Astrocyte (in vitro differentiated cells and primary cell): ENCODE results near the gene PARN.

ENCODE experiments used
- EZH2 ChIP-seq: IDR thresholded peaks from 2 replicates; pipeline ENCODE4 v1.6.1; 2012; ENCODE audit warnings: mild to moderate bottlenecking, low read length, inconsistent platforms; ENCODE audit not compliant: insufficient read depth
- TF ChIP-seq, protein P1 (sequence below): IDR thresholded peaks from 2 replicates; pipeline ENCODE4 v1.5.1; 2011; ENCODE audit warnings: low read depth, mild to moderate bottlenecking, inconsistent platforms, low read length, moderate library complexity; ENCODE audit not compliant: insufficient read depth

DNA sequence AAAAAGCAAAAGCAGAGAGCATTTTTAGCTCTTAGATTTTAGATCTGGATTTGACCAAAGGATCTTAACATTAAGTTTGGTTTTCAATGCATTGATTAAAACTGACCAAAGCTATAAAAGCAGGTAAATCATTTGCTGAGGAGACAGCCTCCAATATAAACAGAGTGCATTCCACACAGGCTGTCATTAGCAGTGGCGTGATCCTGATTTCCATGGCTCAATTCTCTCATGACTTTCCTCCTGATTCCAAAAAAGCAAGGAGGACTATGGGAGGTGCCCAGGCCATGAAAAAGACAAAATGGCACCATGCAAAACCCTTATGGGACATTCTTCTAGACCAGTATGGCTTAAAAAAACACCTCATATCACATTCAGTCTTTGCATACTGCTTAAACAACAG, 53.5 kb downstream of the PARN start:
- TF ChIP-seq, protein P1, sequence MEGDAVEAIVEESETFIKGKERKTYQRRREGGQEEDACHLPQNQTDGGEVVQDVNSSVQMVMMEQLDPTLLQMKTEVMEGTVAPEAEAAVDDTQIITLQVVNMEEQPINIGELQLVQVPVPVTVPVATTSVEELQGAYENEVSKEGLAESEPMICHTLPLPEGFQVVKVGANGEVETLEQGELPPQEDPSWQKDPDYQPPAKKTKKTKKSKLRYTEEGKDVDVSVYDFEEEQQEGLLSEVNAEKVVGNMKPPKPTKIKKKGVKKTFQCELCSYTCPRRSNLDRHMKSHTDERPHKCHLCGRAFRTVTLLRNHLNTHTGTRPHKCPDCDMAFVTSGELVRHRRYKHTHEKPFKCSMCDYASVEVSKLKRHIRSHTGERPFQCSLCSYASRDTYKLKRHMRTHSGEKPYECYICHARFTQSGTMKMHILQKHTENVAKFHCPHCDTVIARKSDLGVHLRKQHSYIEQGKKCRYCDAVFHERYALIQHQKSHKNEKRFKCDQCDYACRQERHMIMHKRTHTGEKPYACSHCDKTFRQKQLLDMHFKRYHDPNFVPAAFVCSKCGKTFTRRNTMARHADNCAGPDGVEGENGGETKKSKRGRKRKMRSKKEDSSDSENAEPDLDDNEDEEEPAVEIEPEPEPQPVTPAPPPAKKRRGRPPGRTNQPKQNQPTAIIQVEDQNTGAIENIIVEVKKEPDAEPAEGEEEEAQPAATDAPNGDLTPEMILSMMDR: no peak
- TF ChIP-seq EZH2: no peak
